Muscle of back (tissue), 11 donors: ENCODE results near the gene CDH23. TPM values are rescaled to one million over a fixed set of nuclear protein-coding genes. Genes with fewer than 3 reads are reported as not detected.

Experiments
- DNase-seq, 3 donors: peaks; one replicate each; pipeline versions ENCODE4 v3.0.0 to v3.0.0-alpha.2; 2013
- polyA plus RNA-seq, 10 donors: library from polyadenylated mRNA; unstranded; fragments of 120-200 nt; gene quantifications; one replicate each; pipeline ENCODE4 v1.2.1, GENCODE V29; 2013; ENCODE audit not compliant: insufficient read length in 10 of 10

The CDH23 gene
- polyA plus RNA-seq, 10 donors, result 3.1 to 5.7 (median 4.1) TPM

DNA sequence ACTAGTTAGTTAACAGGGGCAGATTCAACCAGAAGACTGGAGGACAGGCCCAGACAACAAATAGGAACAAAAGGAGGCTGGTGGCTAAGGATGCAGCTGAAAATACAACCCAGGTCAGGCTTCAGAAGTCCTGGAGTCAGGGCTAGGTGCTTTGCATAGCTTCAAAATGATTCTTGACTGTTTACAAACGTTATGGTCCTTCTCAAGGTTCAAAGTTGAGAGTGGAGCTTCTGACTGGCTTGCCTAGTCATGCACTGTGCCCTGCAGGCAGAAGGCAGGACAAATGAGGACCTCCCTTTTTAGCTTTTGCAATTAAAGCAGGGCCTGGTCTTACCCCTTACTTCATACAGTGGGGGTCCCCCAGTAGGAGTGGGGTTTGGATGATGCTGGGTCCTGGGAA is 4.4 kb upstream of the CDH23 start:
- no peak for DNase-seq

DNA sequence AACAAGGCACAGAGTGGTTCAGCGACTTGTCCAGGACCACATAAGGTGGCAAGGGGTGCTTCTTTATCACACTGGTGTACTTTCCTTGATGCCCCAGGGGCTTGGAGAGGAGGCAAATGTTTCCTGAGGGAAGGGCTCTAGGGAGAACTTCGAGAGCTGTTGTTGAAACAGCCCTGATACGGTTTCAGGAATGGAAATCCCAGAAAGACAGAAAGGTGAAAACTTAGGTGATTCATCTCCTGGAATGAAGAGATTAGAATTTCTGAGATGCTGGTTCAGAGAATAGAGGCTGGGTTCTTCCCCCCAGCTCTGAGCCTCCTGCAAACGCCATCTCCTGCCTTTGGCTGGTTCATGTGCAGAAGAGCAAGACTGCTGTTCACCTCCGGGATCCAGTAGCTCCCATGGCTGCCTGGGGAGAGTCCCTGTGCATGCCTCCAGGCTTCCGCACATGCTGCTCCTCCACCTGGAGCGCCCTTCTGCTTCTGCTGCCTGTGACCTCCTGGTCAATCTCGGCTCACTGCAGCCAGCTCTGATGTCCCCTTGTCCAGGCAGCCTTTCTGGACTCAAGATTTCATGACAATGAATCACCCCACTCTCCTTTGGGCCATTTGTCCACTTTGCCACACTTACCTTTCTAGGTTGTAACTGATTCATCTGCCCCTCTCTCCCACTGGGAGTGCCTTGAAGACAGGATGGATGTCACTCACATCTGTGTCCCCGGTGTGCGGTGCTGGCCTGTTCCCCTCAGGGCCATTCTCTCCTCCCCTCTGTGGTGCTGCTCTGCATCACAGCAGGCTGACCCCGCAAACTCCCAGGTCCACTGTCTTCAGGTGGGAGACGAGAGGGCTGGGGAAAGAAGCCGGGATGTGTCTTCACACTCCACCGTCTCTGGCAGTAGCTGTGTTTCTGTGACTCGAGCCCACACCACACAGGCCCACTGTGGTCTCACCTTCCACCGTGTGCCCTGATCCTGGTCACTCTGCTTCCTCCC is 3.6 kb upstream of the CDH23 start:
- DNase-seq, result no peak

DNA sequence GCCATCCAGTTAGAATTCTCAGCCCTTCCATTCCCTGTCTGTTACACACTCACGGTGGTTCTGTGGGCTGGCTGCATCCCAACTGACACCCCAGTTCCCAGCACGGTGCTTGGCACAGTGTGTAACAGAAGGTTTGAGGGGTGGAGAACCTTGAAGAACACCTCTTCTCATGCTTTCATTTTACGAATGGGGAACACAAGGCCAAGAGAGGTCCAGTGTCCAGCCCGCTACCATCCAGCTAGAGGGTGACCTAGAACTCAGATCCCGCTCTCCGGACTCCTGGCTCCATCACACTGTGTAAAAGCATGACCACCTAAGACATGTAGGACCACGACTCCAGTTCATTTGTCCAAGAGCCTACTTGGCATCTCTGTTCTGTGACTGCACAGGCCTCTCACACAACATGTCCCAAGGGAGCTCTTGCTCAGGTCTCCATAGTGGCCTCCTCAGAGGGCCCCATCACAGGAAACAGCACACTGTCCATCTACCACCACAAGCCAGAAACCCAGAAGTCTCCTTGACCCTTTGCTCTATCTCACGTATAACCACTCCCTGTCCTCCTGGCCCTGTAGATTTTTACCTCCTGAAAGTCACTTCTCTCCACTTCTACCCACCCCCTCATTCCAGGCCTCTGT is 2.8 kb upstream of the CDH23 start:
- DNase-seq, result no peak

- no peak for DNase-seq
These were observed 1.7 kb upstream of the CDH23 start for GRCh38 chr10:71394926-71395562.

- no peak for DNase-seq
These were observed 1.1 kb upstream of the CDH23 start for GRCh38 chr10:71395621-71396020.

DNA sequence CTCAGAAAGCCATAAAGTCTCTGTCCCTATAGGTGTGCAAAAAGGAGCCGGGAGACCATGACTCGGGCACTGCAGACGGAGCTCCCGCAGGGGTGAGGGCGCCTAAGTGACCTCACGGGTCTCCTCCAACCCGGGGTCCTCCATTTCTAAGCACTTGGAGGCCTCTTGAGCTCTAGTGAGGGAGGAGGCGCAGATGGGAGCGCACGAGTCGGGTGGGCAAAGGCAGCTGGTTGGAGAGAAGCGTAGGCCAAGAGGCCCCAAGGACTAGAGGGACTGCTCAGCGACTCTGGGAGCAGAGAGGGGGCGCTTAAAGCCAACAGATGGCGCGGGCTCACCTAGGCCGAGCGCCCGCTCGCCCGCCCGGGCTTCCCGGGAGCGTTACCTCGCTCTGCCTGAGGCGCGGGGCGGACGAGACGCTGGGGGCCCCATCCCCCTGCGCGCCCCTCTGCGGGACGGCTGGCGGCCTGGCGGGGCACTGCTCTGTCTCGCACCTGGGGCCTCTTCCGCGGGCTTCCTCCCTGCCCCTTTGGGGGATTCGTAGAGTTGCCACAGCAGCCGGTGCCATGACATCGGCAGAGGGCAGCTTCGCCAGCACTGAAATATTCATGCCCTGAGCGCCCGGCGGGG is 523 bp upstream of the CDH23 start:
- peak; percentile 42 to 87 (median 72) for DNase-seq

DNA sequence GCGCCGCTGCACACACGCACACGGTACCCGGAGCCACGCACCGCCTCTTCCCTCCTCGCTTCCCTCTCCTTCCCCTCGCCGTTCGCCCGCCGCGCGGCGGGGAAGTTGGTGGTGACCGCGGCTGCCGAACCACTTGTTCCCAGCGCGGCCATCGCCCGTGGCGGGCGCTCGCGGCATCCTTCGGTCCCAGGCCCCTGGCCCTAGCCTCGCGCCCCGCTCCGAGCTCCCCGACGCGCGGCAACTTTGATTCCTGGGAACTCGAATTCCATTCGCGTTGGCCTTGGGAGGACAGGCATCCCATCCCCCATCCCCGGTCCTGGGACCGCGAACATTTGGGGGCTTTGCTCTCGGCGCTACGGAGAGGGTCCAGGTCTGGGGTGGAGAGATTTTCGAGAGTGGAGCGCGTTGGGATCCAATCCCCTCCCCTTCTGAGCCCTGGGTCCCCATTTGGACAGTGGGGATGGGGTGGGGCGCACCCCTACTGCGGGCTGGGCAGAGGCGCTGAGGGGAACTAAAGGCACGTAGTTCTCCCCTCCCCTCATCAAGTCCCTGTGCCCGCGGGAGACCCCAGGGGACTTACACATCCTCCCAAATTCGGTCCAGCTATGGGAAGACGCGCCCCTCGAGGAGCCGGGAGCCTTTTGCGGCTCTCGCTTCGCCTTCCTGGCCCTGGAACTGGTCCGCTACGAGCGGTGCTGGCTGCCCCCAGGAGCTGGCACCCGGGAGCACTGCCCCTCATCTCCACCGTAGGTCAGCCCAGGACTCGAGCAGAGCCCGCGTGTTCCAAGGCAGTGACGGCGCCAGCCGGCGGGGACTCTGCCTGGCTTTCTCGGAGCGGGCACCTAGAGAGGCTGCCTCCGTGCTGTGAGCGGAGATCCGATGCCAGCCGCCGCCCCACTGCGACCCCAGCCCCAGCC is 834 bp downstream of the CDH23 start:
- DNase-seq, result peak in 1 of 3 donors; percentile 57

DNA sequence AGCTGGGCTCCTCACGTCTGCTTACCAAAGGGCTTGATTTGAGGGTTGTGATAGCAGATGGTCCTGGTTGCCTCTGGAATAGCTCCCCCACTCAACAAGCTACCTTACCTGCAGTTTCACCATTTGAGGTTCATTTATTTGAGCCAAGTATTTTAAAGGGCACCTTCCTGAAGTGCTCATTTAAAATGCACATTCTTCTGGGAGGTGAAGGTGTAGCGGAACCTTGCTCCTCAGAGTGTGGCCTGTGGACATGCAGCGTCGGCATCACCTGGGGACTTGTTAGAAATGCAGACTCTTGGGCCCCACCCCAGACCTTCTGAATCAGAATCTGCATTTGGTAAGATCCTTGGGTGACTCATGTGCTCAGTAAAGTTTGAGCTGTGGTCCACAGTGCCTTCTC is 2.3 kb downstream of the CDH23 start:
- DNase-seq, result no peak

- DNase-seq, result no peak
These were observed 3.2 kb downstream of the CDH23 start for GRCh38 chr10:71399946-71400345.

- DNase-seq, result no peak
These were observed 4.3 kb downstream of the CDH23 start for GRCh38 chr10:71401056-71401455.

DNA sequence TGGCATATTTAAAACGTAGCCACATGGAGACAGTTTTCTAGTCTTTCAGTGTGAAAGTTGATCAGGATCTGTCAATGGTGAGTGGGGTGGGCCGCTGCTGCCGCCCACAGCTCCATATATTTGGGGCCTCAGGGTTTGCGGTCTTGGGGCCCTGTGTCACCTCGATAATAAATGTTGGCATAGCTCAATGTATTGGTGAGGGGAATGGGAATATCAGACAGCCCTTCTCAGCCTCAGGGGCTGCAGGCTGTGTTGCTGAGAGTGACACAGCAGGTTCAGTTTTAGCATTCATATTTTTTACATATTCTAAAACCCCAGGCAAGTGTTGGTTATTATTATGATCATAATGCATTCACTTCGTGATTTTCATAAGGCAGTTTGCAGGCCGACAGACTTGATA is 5.3 kb downstream of the CDH23 start:
- no peak for DNase-seq

DNA sequence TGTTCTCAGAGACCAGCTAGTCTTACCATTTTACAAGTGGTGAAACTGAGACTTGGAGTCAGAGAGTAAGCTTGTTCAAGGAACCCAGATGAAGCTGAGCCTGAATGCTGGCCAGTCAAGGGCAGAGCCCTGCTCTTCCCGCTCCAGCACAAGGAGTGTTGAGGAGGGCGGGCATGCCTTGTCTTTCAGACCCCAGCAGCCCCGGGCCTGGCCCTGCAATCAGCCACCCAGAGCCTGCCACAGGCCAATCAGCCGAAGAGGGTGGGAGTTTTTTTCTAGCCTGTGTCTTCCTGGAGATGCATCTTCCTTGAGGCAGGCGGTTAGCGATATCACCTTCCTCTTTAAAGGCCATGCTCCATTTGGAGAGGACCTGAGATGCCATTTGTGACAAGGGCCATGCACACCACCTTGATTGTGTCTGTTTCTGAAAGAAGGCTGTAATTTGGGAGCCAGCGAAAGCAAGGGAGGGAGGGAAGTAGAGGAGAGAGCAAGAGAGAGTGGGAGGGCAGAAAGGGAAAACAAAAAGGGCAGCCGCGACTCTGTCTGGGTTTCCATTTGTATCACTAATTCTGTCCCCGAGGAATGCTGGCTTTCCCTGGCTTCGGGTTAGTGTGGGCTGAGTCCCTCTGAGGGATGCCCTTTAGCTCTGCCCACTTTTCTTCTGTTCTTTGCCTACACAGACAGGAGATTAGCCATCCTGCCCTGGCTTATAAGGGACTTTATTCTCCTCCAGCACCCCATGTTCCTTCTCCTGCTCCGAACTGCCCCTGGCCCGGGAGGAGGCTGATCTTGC is 8.0 kb downstream of the CDH23 start:
- no peak for DNase-seq

DNA sequence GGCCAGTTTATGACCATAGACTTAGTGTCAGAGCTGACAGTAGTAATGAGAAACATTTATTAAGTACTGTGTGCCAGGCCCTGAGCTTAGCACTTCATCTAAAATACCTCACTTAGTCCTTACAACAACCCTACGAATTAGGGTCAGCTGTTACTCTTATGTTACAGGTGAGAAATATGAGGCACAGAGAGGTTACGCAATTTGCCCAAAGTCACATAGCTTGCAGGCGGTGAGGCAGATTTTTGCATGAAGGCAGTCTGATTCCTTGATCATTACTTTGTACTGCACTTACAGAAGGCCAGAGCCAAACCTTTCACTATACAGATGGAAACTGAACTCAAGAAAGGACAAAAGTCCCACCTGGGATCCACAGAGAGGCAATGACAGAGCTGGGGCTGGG is 10.2 kb downstream of the CDH23 start:
- DNase-seq, result no peak

GRCh38 chr10:71408436-71409225 is 11.9 kb downstream of the CDH23 start:
- no peak for DNase-seq

GRCh38 chr10:71409516-71410104 is 12.9 kb downstream of the CDH23 start:
- DNase-seq, result no peak

GRCh38 chr10:71413581-71413980 is 16.9 kb downstream of the CDH23 start:
- DNase-seq, result no peak

- no peak for DNase-seq
These were observed 17.6 kb downstream of the CDH23 start for GRCh38 chr10:71414359-71414758.

- no peak for DNase-seq
These were observed 22.4 kb downstream of the CDH23 start for GRCh38 chr10:71419002-71419540.

DNA sequence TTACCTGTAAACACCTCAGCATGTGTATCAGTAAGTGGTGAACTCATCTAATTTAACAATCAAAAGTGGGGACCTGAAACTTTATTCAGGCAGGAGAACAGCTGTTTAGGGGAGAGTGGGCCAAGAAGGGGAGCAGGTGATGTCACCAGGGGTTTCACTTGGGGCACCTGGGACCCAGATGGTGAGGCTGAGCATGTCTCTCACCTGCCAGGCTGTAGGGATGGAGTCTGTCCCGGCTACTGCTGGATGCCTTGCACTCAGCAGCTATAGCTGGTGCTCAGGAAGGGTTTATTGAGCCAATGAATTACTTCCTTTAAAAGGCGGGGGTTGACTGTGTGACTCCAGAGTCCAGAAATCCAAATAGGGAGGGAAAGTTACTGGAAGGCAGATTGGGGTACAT is 23.0 kb downstream of the CDH23 start:
- DNase-seq, result no peak
